Suprapubic skin (tissue), 4 donors: Measurements from ENCODE around the gene PHRF1. TPM values are rescaled to one million over a fixed set of nuclear protein-coding genes. Genes with fewer than 3 reads are reported as not detected.

Experiments
- DNase-seq, 2 donors: peaks; one replicate each; pipeline ENCODE4 v3.0.0-alpha.2; 2019; ENCODE audit warnings: low spot score in 2 of 2
- H3K27ac ChIP-seq: fragments of 200-600 bp; sonication (generic); one replicate; pipeline ENCODE4 v1.5.1; 2019
- H3K27me3 ChIP-seq: fragments of 200-600 bp; sonication (generic); one replicate; pipeline ENCODE4 v1.5.1; 2019
- H3K36me3 ChIP-seq: fragments of 200-600 bp; sonication (generic); one replicate; pipeline ENCODE4 v1.5.1; 2019
- H3K4me1 ChIP-seq: fragments of 200-600 bp; sonication (generic); one replicate; pipeline ENCODE4 v1.5.1; 2019
- H3K4me3 ChIP-seq: fragments of 200-600 bp; sonication (generic); one replicate; pipeline ENCODE4 v1.5.1; 2019; ENCODE audit warnings: mild to moderate bottlenecking
- H3K9me3 ChIP-seq: fragments of 200-600 bp; sonication (generic); one replicate; pipeline ENCODE4 v1.5.1; 2019
- CTCF ChIP-seq, 2 donors: fragments of 200-600 bp in 1 of 2; fragments of 450-650 bp in 1 of 2; sonication (generic) in 1 of 2; IDR thresholded peaks; one replicate each; pipeline ENCODE4 v1.5.1; 2016 to 2019; ENCODE audit warnings: antibody characterized with exemption in 2 of 2, mild to moderate bottlenecking in 1 of 2, moderate library complexity in 1 of 2
- EP300 ChIP-seq: sonication (generic); formaldehyde crosslinking; IDR thresholded peaks from one replicate; pipeline ENCODE4 v1.6.1; 2017; ENCODE audit warnings: antibody characterized with exemption
- POLR2A ChIP-seq, 2 donors: fragments of 450-650 bp; IDR thresholded peaks; one replicate each; pipeline ENCODE4 v1.6.1; 2017; ENCODE audit warnings: antibody characterized with exemption in 2 of 2, mild to moderate bottlenecking in 2 of 2, moderate library complexity in 2 of 2
- POLR2AphosphoS5 ChIP-seq, 3 donors: sonication (generic); formaldehyde crosslinking; IDR thresholded peaks; one replicate each; pipeline ENCODE4 v1.6.1; 2017; ENCODE audit warnings: antibody characterized with exemption in 3 of 3
- WGBS: methylation state at CpG from one replicate; pipeline ENCODE4 v1.1.5; 2018; 5-methylcytosine and 5-hydroxymethylcytosine counted together
- total RNA-seq, 4 donors: library from RNA; depleted of rRNA; stranded (reverse); fragments of >200 nt; gene quantifications; one replicate each; pipeline ENCODE4 v1.1.0, GENCODE V29; 2016

PHRF1 gene
- total RNA-seq, 4 donors from 2014 or later = 27.9 to 55.6 (median 42.0) TPM

GRCh38 chr11:574632-575312, 1.5 kb upstream of the PHRF1 start:
- Histone ChIP-seq H3K27ac (peak overlapping the region; percentile 71), H3K27me3 (no peaks in the 10 kb centered on the region), H3K4me1 (peaks cover 52% of the 10 kb centered on the region), H3K36me3 (no peaks in the 10 kb centered on the region), H3K9me3 (no peaks in the 10 kb centered on the region), H3K4me3 (peak overlapping the region; percentile 95)
- DNase-seq = no peak
- no peak for TF ChIP-seq POLR2A (IDR thresholded peaks at IDR 0.05)
- no peak for TF ChIP-seq CTCF (IDR thresholded peaks at IDR 0.05)
- no peak for TF ChIP-seq EP300
- no peak for TF ChIP-seq POLR2AphosphoS5 (IDR thresholded peaks at IDR 0.05)
- WGBS = 19% methylated on average over 25 of the region's 25 CpGs

DNA sequence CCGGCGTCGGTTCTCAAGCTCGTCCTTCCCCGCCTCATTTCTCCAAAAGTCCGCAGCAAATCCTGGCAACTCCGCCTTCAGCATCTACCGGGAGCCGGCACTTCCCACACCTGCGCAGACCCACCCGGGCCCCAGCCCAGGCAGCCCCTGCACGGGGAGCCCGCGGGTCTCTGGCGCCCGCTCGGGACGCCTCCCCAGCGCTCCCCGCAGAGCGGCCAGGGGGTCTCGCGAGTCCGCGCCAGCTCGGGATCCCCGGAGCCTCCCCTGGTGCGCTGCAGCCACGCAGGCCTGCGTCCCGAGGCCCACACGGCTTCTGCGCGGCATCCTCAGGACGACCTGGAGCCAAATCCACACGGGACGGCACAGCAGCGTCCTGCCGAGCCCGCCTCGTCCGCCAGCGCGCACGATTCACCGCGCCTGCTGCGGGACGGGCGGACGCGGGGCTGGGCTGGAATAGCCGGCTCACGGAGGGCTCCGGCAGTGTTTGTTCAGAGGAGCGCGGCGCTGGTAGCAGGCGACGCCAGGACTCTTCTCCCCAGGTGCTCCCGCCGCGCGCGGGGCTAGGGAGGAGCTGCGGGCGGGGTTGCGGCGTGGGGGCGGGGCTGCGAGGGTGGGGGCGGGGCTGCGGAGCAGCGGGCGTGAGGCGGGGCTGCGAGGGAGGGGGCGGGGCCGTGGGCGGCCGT, 816 bp upstream of the PHRF1 start:
- TF ChIP-seq POLR2A (IDR thresholded peaks at IDR 0.05) (no peak), CTCF (IDR thresholded peaks at IDR 0.05) (no peak), POLR2AphosphoS5 (IDR thresholded peaks at IDR 0.05) (peak in 2 of 3 donors; percentile 31 to 34), EP300 (no peak)

DNA sequence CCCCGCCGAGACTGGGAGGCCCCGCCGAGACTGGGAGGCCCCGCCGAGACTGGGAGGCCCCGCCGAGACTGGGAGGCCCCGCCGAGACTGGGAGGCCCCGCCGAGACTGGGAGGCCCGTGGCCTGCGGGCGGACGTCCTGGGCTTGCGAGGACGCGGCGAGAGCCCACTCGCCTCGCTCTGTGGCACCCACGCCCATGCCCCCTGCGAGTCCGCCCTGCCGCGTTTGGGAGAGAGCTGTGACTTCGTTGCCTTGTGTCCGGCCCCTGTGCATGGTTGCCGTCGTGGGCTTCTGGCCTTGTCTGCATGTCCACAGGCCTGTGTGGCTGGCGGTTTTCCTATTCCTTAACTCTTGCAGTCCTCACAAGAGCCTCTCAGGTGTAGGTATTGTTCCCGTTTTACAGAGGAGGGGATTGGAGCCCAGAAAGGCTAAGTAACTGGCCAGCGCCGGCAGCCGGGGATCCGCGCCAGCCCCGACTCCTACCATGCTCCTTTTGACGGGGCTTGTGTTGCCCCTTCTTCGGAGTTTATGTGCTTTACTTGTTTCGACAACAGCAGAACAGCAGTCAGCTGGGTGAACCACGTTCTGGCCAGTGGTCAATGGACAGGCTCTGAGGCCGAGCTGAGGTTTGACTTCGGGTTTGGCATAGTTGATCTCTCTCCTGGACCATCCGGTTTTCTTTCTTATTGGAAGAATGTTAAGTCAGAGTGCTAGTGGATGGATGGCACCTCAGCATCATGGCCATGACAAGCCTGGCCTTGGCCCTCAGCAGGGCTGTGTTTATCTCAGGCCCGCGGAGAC, 741 bp downstream of the PHRF1 start:
- no peaks in the 10 kb centered on the region for H3K27me3 ChIP-seq
- TF ChIP-seq EP300 (no peak), POLR2AphosphoS5 (IDR thresholded peaks at IDR 0.05) (no peak), POLR2A (IDR thresholded peaks at IDR 0.05) (no peak), CTCF (IDR thresholded peaks at IDR 0.05) (no peak)
- peak overlapping the region; percentile 95 for H3K4me3 ChIP-seq
- DNase-seq = no peak
- WGBS = 3% methylated on average over 32 of the region's 48 CpGs
- H3K27ac ChIP-seq = peak overlapping the region; percentile 97
- H3K9me3 ChIP-seq = no peaks in the 10 kb centered on the region
- H3K4me1 ChIP-seq = peaks cover 61% of the 10 kb centered on the region
- H3K36me3 ChIP-seq = peaks cover 7% of the 10 kb centered on the region

More for the DNA sequence above, 816 bp upstream of the PHRF1 start:
- Histone ChIP-seq H3K27ac (peak overlapping the region; percentile 71), H3K4me3 (peak overlapping the region; percentile 95), H3K9me3 (no peaks in the 10 kb centered on the region), H3K36me3 (no peaks in the 10 kb centered on the region), H3K4me1 (peaks cover 59% of the 10 kb centered on the region), H3K27me3 (no peaks in the 10 kb centered on the region)
- WGBS = 0% methylated on average over 39 of the region's 81 CpGs
- peak in 1 of 2 donors; percentile 86 for DNase-seq

- Histone ChIP-seq H3K4me1 (peaks cover 61% of the 10 kb centered on the region), H3K27ac (no peak overlapping the region), H3K9me3 (no peaks in the 10 kb centered on the region), H3K36me3 (peaks cover 12% of the 10 kb centered on the region), H3K27me3 (no peaks in the 10 kb centered on the region), H3K4me3 (peak overlapping the region; percentile 95)
- no peak for TF ChIP-seq EP300
- TF ChIP-seq POLR2AphosphoS5 (IDR thresholded peaks at IDR 0.05) = no peak
- TF ChIP-seq POLR2A (IDR thresholded peaks at IDR 0.05) = no peak
- TF ChIP-seq CTCF (IDR thresholded peaks at IDR 0.05) = no peak
- whole genome bisulfite sequencing = 43% methylated on average over 6 of the region's 6 CpGs
- no peak for DNase-seq
These were observed 1.3 kb downstream of the PHRF1 start for GRCh38 chr11:577611-577894.
